GM19238 (cell line): Measurements from ENCODE around the gene IARS1.

Source experiments
- DNase-seq: peaks from one replicate; pipeline ENCODE4 v3.0.0; 2011; ENCODE audit warnings: low spot score; ENCODE audit not compliant: insufficient read length

The IARS1 gene

DNA sequence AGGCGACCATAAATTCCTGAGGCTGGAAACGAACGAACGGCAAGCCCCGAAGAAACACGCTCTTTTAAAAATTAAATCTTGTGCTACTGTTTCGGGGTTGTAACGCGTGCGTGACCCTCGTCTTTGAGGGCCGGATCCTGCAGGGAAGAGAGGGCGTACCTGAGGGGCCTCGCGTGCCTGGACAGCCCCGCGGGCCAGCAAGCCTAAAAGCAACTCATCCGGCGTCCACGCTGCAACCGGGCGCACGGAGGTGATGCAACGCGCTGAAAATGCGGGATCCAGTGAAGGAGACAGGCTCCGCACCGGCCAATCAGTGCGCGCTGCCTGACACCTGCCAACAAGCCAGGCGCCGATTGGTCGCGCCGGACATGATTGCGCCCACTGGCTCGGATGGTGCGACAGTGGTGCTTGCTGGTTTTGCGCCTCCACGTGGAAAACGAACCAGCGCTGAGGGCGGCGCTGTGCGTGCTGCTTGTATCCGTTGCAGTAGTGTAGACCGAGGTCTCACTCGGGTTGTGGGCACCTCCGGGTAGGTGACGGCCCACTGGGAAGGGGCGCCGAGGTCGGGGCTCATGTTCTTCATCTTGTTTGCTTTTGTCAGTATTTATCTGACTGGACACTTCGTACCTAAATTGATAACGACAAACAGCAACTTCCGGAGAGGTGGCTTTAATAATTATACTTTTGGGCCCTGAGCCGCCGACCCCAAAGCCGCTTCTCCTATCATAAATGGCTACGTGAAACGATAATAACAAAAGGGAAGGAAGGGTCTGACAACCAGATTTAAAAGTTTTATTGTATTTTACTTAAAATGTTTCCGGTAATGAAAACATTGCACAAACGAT, at the start of gene IARS1:
Gene IARS1, minus strand, starts transcription at position 246 of the 845 bp plus-strand sequence. CDS start 4,278 bp downstream, outside the sequence.
- peak; percentile 84 for DNase-seq

DNA sequence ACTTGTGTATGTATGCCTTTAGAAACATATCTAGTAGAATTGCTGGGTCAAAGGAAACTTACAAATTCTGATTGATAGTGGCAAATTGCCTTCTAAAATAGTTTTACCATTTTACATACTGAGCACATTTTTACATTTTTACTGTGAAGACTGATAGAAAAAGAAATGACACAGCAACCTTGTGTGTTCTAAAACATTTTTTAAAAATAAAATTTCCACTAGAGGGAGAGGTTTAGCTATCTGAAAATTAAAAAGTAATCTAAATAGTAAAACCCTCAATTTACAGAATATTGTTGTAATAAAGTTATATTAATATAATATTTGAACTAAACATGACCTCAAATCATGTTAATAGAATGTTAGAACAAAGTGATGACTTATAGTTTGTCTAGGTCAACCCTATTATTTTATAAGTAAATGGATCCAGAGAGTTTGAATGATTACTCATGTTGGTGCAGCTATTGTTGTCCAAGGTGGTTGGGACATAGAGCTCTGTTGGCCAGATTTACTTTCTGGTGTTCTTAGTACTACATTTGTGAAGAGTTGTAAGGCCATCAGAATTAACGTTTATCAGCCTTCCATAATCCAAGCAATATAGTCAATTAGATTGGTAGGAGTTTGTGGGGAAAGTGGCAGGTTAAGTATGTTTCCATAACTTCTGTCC, 49.5 kb upstream of the IARS1 start:
- DNase-seq = no peak

DNA sequence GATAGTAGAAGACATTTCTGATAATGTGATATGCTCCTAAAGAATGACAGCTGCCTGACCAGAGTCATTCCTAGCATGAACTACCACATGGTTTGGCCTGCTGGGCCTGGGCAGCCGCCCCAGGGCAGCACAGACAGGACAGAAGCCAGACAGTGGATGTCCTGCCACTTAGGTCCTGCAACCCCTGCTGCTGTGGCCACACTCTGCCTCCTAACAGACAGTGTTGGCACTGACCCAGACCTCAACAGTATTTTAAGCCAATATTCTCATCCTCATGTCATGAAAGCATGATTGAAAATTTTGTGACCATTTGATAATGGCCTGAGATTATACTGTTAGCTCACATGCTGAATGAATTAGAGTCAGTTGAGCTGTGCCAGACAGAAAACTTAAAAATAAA, 48.1 kb upstream of the IARS1 start:
- DNase-seq = no peak

DNA sequence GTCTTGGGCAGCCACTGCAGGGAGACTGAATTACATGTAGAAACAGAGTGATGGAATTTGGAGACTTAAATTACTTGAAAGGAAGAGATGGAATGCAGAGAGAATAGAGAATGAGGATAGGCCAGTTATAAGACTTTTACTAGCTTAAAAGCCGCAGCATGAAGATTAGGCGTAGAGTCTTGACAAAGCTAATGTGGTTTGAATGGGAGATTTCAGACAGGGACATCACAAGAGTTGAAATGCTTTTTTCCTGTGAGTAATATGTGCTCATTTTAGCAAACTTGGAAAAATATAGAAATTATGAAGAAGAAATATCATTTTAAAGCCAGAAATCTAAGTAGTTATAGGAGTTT, 39.8 kb upstream of the IARS1 start:
- no peak for DNase-seq

DNA sequence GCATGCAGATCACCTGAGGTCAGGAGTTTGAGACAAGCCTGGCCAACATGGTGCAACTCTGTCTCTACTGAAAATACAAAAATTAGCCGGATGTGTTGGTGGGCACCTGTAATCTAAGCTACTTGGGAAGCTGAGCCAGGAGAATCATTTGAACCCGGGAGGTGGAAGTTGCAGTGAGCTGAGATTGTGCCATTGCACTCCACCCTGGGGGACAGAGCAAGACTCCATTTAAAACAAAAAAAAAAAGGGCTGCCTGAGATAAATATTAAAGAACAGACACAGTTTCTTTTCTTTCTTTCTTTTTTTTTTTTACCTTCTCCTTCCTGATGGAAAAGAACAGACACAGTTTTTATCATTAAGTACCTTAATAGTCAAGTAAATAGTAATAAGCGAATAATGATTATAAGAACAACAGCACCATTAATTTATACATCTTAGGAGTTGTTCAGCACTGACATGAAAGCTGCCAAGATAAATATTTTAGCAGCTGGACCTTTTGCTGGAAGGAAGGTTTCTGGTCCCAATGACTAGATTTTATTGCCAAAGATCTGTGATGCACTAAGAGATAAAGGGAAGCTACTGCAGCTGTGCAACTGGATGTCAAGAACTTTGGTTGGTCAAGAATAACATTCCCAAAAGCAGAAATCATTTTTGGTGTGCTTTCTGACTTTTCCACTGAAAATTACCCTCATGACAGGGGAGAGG, 39.2 kb upstream of the IARS1 start:
- no peak for DNase-seq

DNA sequence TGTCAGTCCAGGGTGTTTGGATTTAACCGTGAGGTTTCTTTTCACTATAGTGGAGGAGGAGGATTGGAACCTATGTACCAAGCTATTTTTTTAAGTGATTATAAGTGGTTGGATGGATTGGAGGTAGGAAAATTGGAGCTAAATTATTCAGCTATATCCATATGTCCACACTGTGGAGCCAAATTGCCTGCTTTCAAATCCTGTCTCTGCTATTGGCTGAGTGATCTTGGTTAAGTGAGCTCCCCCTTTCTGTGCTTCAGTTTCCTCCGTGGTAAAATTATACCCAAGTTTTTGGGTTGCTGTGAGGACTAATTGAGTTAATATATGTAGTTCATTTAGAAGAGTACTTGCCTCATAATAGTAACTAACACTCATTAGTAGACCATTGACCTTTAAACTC, 34.7 kb upstream of the IARS1 start:
- DNase-seq = no peak

DNA sequence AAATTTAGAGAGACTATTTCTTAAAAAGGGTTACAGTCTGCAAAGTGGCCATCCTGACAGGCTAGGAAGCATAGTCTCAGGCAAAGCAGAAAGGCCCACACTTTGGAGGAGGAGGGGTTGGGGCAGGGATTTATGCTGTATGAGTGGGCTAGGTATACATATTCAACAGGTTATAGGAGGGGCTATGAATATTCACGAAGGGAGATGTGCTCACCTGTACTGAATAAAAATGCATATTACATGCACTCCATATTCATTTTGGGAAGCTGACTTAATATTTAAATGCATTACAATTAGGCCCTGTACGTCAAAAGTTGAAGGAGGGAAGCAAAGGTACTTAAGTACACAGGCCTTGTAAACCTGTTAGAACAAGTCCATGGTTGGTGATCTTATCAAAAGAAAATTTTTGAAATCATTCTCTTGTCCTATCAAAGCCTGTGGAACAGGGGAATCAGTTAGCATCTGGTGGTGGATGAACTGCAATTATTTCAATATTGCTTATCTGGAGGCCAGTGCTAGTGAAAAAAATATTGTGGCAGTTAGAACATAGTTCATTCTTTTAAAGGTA, 33.9 kb upstream of the IARS1 start:
- no peak for DNase-seq

DNA sequence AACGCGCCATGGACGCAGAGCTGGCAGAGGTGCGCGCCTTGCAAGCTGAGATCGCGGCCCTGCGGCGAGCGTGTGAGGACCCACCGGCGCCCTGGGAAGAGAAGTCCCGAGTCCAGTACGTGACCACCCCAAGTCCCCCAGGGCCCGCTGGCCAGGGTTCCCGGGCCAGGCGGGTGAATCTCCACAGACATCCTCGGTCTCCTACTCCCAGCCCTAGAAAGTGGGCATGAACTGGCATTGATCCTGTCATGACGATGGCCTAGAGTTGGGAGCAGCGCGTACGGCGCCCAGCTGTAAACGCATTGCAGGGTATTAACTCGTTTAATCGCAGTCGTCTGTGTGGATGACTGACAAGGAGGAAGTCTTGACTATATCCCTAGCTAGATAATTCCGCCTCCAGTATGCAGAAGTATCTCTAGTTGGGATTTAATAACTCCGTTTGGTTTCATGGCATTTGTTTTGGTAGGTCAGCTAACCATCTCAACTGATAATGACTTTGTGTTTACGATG, 32.5 kb upstream of the IARS1 start:
- no peak for DNase-seq

DNA sequence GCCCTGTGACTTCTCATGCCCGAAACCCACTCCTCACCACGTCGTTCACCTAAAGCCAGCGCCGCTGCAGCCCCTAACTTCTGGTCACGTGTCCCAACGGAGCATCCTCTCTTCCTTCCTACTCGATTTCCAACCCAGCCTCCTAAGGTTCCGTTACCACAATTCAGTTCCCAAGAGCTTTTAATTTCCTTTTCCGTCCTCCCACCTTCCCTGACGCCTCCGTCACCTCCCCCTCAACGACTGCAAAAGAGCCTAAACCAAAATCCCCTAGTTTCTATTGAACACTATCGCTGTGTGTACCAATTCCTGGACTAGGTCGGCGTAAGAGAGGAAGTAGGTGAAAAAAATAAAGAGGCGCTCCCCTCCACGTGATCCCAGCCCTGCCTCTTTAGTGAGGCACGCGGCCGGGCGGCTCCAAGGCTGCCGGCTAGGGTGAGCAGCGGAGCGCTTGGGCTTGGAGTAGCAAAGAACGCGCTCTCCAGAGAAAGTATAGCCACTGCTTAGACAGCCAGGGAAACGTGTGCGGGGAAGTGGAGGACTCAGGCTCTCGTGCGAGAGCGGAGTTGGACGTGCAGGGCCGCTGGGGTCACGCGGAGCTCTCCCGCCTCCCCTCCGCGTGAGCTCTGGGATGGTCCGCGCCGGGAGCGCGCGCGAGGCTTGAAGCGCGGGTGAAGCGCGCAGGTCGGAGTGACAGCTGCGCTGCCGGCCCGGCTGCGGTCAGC, 31.9 kb upstream of the IARS1 start, which contains the start of the genes CENPP and NOL8:
Gene CENPP, plus strand, starts transcription at position 685 of the 722 bp plus-strand sequence.
Gene NOL8, minus strand, starts transcription at position 82 of the 722 bp plus-strand sequence. CDS start 1,189 bp downstream, outside the sequence.
- peak; percentile 82 for DNase-seq

DNA sequence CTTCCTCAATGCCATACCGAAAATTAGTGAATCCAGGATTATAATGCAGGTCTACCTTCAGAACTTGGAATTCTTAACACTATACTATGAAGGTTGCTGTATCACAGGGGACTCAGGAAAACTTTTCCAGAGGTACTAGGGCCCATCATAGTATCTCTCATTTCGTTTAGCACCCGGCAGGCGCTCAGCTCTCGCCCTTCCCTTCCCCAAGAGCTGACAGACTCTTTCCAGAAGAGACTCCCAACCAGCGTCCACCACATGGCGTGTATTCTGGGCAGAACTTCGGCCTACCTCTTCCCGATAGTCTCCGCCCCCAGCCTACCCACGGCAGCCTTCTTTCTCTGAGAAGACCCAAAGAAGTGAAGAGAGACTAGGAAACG, 31.4 kb upstream of the IARS1 start:
- no peak for DNase-seq

DNA sequence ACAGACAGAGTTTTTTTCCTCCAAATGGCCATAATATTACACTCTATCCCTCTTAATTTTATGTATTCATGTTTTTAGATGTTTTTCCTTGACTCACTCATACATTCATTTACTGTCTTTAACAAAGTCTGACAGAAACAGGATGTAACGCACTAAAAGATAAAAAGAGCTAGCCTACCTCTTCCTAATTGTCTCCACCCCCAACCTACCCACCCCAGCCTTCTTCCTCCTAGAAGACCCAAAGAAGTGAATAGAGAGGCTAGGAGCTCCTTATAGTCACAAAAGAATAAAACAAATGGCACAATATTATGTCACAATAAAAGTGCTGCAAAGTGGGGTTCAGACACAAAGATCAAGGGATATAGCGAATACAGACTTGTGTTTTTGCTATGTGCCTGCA, 30.9 kb upstream of the IARS1 start:
- DNase-seq = no peak

DNA sequence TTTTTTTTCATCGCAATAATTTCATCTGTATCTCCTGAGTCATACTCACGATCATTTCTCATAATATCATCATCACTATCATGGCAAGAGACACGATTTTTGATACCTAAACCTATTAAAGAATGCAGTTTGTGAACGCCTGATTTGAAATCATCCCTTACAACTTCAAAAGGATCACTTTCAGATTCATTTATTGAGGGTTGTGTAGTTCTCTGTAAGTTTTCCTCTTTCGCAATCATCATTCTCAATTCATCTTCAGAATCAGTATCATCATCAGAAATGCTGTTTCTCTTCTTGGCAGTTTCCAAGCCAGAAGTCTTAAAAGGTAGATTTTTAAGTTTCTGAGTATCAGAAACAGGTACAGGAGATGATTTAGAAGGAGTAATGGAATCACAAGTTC, 22.0 kb upstream of the IARS1 start:
- DNase-seq = no peak

DNA sequence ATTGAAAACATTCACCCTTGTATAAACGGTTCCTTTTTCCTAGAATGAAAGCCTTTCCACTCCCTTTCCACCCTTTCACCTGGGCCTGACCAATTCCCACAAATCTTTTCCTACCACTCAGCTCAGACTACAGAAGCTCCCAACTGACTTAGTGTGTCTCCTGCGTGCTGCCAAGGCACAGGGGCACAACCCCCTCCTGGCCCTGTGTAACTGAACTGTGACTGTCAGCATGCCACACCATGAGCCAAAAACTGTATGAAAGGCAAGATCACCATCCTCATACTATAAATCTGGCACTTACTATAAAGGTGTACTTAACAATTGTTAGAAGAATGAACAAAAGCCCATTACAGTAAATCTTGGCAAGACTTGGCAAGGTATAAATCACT, 20.1 kb upstream of the IARS1 start:
- no peak for DNase-seq

DNA sequence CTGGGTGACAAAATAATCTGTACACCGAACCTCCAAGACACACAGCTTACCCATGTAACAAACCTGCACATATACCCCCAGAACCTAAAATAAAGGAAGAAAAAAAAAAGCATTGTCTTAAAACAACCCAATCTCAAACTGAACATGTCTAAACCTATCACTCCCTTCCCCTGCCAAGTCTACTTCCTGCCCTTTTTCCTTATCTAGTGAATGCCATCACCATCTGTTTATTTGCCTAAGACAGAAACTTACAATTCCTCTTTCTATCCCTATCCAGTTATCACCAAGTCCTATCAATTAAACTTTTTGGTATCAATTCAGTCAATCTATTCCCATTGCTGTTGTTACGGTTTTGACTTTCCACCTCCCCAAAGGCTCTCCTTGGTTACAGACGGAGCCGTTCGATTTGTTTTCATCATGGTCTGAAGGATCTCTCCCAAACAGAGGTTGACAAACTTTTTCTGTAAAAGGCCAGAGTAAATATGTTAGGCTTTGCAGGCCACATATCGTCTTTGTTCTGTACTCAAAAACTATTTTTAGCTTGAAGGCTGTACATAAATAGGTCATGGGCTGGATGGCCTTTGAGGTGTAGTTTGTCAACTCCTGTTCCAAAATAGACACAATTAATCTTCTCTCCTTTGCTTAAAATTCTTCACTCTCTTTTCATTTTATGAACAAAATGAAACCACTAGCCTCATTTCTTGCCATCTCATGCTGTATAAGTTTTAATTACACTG, 19.6 kb upstream of the IARS1 start:
- no peak for DNase-seq

DNA sequence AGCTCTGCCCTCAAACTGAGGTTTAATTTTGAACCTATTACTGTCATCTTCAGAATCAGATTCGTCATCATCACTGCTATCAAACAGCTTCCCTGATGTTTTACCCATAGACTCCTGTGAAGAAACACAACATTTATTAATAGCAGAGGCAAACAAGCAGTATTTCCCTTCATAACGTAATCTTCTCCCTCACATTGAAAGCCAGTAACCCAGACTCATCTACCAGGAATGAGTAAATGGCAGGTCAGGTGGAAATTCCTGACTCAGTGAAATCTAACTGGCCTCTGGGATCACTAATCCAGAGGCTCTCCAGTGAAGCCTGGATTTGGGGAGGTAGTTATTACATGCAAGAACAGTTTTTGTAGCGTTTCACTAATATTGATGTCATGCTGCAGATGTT, 17.1 kb upstream of the IARS1 start:
- DNase-seq = no peak

DNA sequence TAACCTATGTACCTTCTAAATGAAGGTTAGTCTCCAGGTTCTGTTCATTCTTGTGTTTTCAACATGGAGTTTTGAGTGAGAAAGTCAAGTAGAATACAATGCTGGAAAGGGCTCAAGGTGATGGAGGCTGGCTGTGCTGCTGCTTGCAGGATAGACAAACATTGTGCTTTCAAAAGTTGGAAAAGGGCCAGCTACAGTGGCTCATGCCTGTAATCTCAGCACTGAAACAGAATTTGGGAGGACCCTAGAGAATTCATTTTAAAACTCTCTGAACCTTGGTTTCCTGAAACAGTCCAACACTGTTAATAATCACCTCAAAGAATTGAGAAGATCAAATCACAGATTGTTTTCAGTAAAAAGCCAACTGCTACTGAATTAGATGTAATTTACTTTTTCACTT, 15.4 kb upstream of the IARS1 start:
- DNase-seq = no peak

DNA sequence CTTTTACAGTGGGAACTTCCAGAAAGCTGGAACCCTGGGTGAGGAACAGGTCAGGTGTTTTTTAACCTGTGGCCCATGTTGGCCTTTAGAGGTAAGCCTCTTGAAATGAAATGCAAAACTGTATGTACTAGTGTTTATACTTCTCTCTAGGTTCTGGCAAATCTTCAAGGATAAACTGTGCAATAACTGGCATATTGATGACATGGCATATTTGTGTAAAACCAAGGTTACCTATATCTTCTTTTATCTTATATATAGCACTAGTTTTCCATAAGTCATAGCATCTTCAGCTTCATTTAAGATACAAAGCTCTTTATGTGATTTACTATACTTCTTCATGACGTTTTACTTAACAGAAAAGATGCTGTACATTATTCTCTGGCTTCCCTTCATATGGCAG, 7.4 kb upstream of the IARS1 start:
- no peak for DNase-seq

DNA sequence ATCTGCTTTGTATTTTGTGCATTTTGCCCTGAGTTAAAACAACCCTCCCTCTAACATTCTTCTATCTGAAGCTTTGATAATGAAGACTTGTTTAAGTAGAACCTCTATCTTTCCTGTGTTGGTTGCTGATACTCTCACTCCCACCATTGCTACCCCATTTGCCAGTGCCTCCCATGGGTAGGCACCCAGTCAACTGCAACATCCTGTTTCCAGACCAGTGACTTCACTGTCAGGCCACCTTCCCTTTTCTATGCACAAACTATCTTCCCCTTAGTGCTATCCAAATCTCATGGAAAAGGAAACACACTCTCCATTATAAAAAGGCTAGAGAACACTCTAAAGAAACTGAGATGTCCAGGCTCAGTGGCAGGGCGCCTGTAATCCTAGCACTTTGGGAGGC, 5.6 kb upstream of the IARS1 start:
- DNase-seq = no peak

DNA sequence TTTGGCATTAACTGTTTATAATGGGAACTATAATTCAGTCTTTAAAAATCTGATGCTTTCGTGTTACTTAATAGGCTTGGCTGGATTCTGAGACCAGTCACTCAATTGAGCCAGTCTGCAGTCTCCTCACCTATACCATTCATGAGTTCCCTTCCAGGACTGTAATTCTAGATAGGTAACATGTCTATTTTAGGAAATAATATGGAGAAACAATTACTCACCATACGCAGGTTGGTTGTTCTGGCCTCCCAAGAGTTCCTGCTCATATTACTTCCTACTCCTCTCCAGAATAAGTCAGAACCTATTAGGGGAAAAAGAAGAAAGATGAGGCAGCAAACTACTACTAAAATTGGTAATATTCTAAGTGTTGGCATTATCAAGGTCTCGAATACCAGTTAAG, 4.5 kb upstream of the IARS1 start:
- DNase-seq = no peak

DNA sequence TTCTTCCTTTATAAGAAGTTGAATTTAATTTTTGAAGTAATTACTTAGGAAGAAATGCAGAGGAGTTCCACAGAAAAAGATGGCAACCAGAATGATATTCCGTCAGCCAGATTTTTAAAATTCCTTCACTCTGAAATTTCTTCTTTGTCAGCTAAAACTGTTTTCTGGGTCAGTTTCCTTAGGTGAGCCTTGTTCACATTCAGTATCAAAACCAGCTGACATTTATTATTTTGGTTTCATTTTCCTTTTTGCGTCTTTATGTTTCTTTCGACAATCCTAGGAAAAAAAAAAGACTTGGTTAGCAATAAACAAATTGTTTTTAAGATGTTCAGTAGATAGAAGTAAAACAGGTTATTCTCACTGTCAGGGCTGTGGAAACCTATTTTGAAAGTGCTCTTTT, 4.1 kb upstream of the IARS1 start:
- no peak for DNase-seq
